H1 (cell line): ENCODE data around the gene PTPRT. TPM values are rescaled to one million over a fixed set of nuclear protein-coding genes. Genes with fewer than 3 reads are reported as not detected.

ENCODE experiments used
- CTCF ChIA-PET: fragments of 300-600 bp; sonication (Branson Sonifier 250); formaldehyde crosslinking; loops from one replicate; lab custom pipeline; 2021; ENCODE audit not compliant: partially characterized antibody; lab: Charles Lee
- POLR2A ChIA-PET: fragments of 300-600 bp; sonication (Branson Sonifier 250); formaldehyde crosslinking; loops from one replicate; lab custom pipeline; 2021; ENCODE audit warnings: inconsistent platforms; ENCODE audit not compliant: partially characterized antibody; lab: Charles Lee
- DNase-seq, 2 experiments: peaks; one replicate each; pipeline versions ENCODE4 v3.0.0 to v3.0.0-alpha.2; 2010 to 2022; ENCODE audit warnings: low spot score in 2 of 2, low read depth in 1 of 2, mixed read lengths in 1 of 2
- FAIRE-seq: peaks from 2 replicates; lab custom pipeline; 2011; peaks lifted over from hg19 to GRCh38; lab: Jason Lieb, UNC
- H2AFZ ChIP-seq: 2 replicates; pipeline ENCODE4 v1.8.1; 2012; ENCODE audit warnings: low read length, inconsistent platforms
- H2AK5ac ChIP-seq: 2 replicates; pipeline ENCODE4 v1.6.1; 2013; ENCODE audit warnings: low read depth, low read length
- H2BK120ac ChIP-seq: replicated peaks from 2 replicates; pipeline ENCODE3; 2013; ENCODE audit warnings: low read depth, low read length, inconsistent platforms
- H2BK12ac ChIP-seq: 2 replicates; pipeline ENCODE4 v1.6.1; 2013; ENCODE audit warnings: low read depth, low read length
- H2BK15ac ChIP-seq: 2 replicates; pipeline ENCODE4 v1.6.1; 2013; ENCODE audit warnings: low read length
- H2BK20ac ChIP-seq: 2 replicates; pipeline ENCODE4 v1.6.1; 2013; ENCODE audit warnings: low read length
- H2BK5ac ChIP-seq: 2 replicates; pipeline ENCODE4 v1.6.1; 2013; ENCODE audit warnings: low read depth, low read length
- H3K14ac ChIP-seq: 2 replicates; pipeline ENCODE4 v1.6.1; 2013; ENCODE audit warnings: inconsistent platforms; ENCODE audit not compliant: insufficient read length
- H3K18ac ChIP-seq: 2 replicates; pipeline ENCODE4 v1.6.1; 2013; ENCODE audit warnings: low read length; ENCODE audit errors: extremely low read depth
- H3K23ac ChIP-seq: 2 replicates; pipeline ENCODE4 v1.6.1; 2013; ENCODE audit warnings: inconsistent platforms; ENCODE audit not compliant: insufficient read length
- H3K23me2 ChIP-seq: 2 replicates; pipeline ENCODE4 v1.6.1; 2013; ENCODE audit warnings: low read depth, low read length
- H3K27ac ChIP-seq: 2 replicates; pipeline ENCODE4 v1.6.1; 2011; ENCODE audit warnings: low read depth, low read length, inconsistent platforms
- H3K27me3 ChIP-seq, 4 experiments: replicated peaks in 1 of 4; 1 replicate in 1 of 4; 2 replicates in 3 of 4; pipeline versions ENCODE4 v1.6.1 to v1.8.1; 2011 to 2013; ENCODE audit warnings: low read length in 3 of 4, mild to moderate bottlenecking in 3 of 4, inconsistent platforms in 2 of 4, mixed read lengths in 2 of 4, moderate library complexity in 1 of 4; ENCODE audit not compliant: control insufficient read depth in 3 of 4, insufficient read depth in 3 of 4; ENCODE audit errors: extremely low read depth in 1 of 4
- H3K36me3 ChIP-seq, 4 experiments: 2 replicates each; pipeline versions ENCODE4 v1.6.1 to v1.8.1; 2011 to 2013; ENCODE audit warnings: mild to moderate bottlenecking in 4 of 4, low read length in 3 of 4, moderate library complexity in 2 of 4, control low read depth in 1 of 4, inconsistent platforms in 1 of 4; ENCODE audit not compliant: insufficient read depth in 4 of 4, control insufficient read depth in 2 of 4
- H3K4ac ChIP-seq: replicated peaks from 2 replicates; pipeline ENCODE3; 2013; ENCODE audit warnings: low read length, low read depth, mixed read lengths, inconsistent platforms; ENCODE audit not compliant: insufficient read length
- H3K4me1 ChIP-seq, 4 experiments: replicated peaks in 1 of 4; 1 replicate in 1 of 4; 2 replicates in 3 of 4; pipeline versions ENCODE4 v1.6.1 to v1.8.1; 2011 to 2013; ENCODE audit warnings: low read length in 3 of 4, inconsistent platforms in 2 of 4, mixed read lengths in 1 of 4; ENCODE audit not compliant: insufficient read depth in 4 of 4, control insufficient read depth in 3 of 4
- H3K4me2 ChIP-seq, 2 experiments: 2 replicates each; pipeline versions ENCODE4 v1.6.1 to v1.8.1; 2011 to 2013; ENCODE audit warnings: low read depth in 2 of 2, low read length in 2 of 2, control low read depth in 1 of 2, inconsistent platforms in 1 of 2, mild to moderate bottlenecking in 1 of 2; ENCODE audit not compliant: insufficient read depth in 1 of 2
- H3K4me3 ChIP-seq, 4 experiments: fragments of 200-600, 300-600 bp in 1 of 4; sonication (generic), shearing (Covaris generic), sonication (Bioruptor Twin) in 1 of 4; 2 replicates each; pipeline versions ENCODE4 v1.5.1 to v1.8.1; 2011 to 2016; ENCODE audit warnings: low read length in 4 of 4, low read depth in 3 of 4, control low read depth in 2 of 4, inconsistent platforms in 2 of 4, mild to moderate bottlenecking in 2 of 4, mixed read lengths in 1 of 4, moderate library complexity in 1 of 4; ENCODE audit not compliant: insufficient read depth in 2 of 4; ENCODE audit errors: extremely low read depth in 1 of 4
- H3K56ac ChIP-seq: replicated peaks from 2 replicates; pipeline ENCODE3; 2013; ENCODE audit warnings: low read depth, mild to moderate bottlenecking, mixed read lengths, low read length, inconsistent platforms; ENCODE audit not compliant: insufficient read length
- H3K79me1 ChIP-seq: 2 replicates; pipeline ENCODE4 v1.6.1; 2013; ENCODE audit warnings: low read depth, low read length, control low read depth
- H3K79me2 ChIP-seq, 2 experiments: 2 replicates each; pipeline versions ENCODE4 v1.6.1 to v1.8.1; 2012 to 2013; ENCODE audit warnings: low read length in 2 of 2, mild to moderate bottlenecking in 2 of 2, inconsistent platforms in 1 of 2; ENCODE audit not compliant: insufficient read depth in 2 of 2, control insufficient read depth in 1 of 2
- H3K9ac ChIP-seq, 4 experiments: replicated peaks in 1 of 4; 1 replicate in 1 of 4; 2 replicates in 3 of 4; pipeline versions ENCODE4 v1.6.1 to v1.8.1; 2011 to 2013; ENCODE audit warnings: low read depth in 3 of 4, low read length in 3 of 4, control low read depth in 2 of 4, mild to moderate bottlenecking in 2 of 4, moderate library complexity in 2 of 4, inconsistent platforms in 1 of 4; ENCODE audit errors: extremely low read depth in 1 of 4
- H3K9me3 ChIP-seq, 2 experiments: 2 replicates each; pipeline versions ENCODE4 v1.6.1 to v1.8.1; 2012 to 2013; ENCODE audit warnings: mild to moderate bottlenecking in 2 of 2, moderate library complexity in 2 of 2, control low read depth in 1 of 2, inconsistent platforms in 1 of 2, low read depth in 1 of 2, low read length in 1 of 2, mixed read lengths in 1 of 2; ENCODE audit not compliant: insufficient read depth in 2 of 2
- H4K20me1 ChIP-seq, 2 experiments: replicated peaks in 1 of 2; 2 replicates each; pipeline versions ENCODE3 to v1.8.1; 2011 to 2013; ENCODE audit warnings: inconsistent platforms in 2 of 2, low read length in 2 of 2, mild to moderate bottlenecking in 1 of 2; ENCODE audit not compliant: insufficient read depth in 2 of 2, control insufficient read depth in 1 of 2
- H4K5ac ChIP-seq: 2 replicates; pipeline ENCODE4 v1.6.1; 2013; ENCODE audit warnings: low read length, low read depth, mixed read lengths, inconsistent platforms; ENCODE audit not compliant: insufficient read length
- H4K8ac ChIP-seq: 2 replicates; pipeline ENCODE4 v1.8.0; 2013; ENCODE audit warnings: mild to moderate bottlenecking, moderate library complexity, low read length, inconsistent platforms; ENCODE audit not compliant: insufficient read depth; ENCODE audit errors: extremely low read depth
- H4K91ac ChIP-seq: replicated peaks from 2 replicates; pipeline ENCODE3; 2013; ENCODE audit warnings: low read length, mixed read lengths, inconsistent platforms; ENCODE audit not compliant: insufficient read length
- GABPA ChIP-seq: IDR thresholded peaks from 2 replicates; pipeline ENCODE4 v1.6.1; 2011; ENCODE audit warnings: mild to moderate bottlenecking, low read length, moderate library complexity, borderline replicate concordance; ENCODE audit not compliant: insufficient read depth
- JUN ChIP-seq: IDR thresholded peaks from 2 replicates; pipeline ENCODE4 v1.6.1; 2011; ENCODE audit warnings: low read depth, mild to moderate bottlenecking, improper control_type of control experiment, low read length
- KDM1A ChIP-seq: fragments of 200-600, 300-600 bp; sonication (generic); IDR thresholded peaks from 2 replicates; pipeline ENCODE4 v1.7.1; 2016; ENCODE audit warnings: mild to moderate bottlenecking, low read length, borderline replicate concordance
- PHF8 ChIP-seq: fragments of 200-600 bp; sonication (generic); conservative IDR thresholded peaks from 2 replicates; pipeline ENCODE4 v1.7.1; 2012; ENCODE audit warnings: low read depth, mild to moderate bottlenecking, inconsistent platforms, low read length, moderate library complexity
- POU5F1 ChIP-seq: IDR thresholded peaks from 2 replicates; pipeline ENCODE4 v1.6.1; 2011; ENCODE audit warnings: low read depth, mild to moderate bottlenecking, low read length, moderate library complexity
- SP2 ChIP-seq: IDR thresholded peaks from 2 replicates; pipeline ENCODE4 v1.6.1; 2012; ENCODE audit warnings: mild to moderate bottlenecking, low read length, inconsistent platforms
- SP4 ChIP-seq: IDR thresholded peaks from 2 replicates; pipeline ENCODE4 v1.6.1; 2012; ENCODE audit warnings: low read length, inconsistent platforms
- SUZ12 ChIP-seq: fragments of 200-600 bp; sonication (generic); IDR thresholded peaks from 2 replicates; pipeline ENCODE4 v1.6.1; 2012; ENCODE audit warnings: mild to moderate bottlenecking, inconsistent platforms, low read length, moderate library complexity, mixed read lengths
- TAF7 ChIP-seq: optimal IDR thresholded peaks from 2 replicates; pipeline ENCODE3; 2011; ENCODE audit warnings: low read depth, mild to moderate bottlenecking, inconsistent platforms, low read length, moderate library complexity, borderline replicate concordance
- YY1 ChIP-seq: IDR thresholded peaks from 2 replicates; pipeline ENCODE4 v1.6.1; 2011; ENCODE audit warnings: low read depth, mild to moderate bottlenecking, low read length
- ZNF274 ChIP-seq: IDR thresholded peaks from 2 replicates; pipeline ENCODE4 v1.7.0; 2012; ENCODE audit warnings: low read length, borderline replicate concordance; ENCODE audit errors: extremely low read depth
- WGBS, 2 experiments: shearing (Covaris generic) in 1 of 2; methylation state at CpG; one replicate each; pipeline versions ENCODE4 v1.1.6 to v1.1.7; 2013 to 2015; ENCODE audit warnings: low lambda C conversion rate in 2 of 2, mixed read lengths in 2 of 2, inconsistent platforms in 1 of 2, low coverage in 1 of 2, missing lambda C conversion rate in 1 of 2; ENCODE audit not compliant: insufficient replicate concordance in 2 of 2, insufficient coverage in 1 of 2, insufficient read length in 1 of 2; ENCODE audit errors: extremely low coverage in 1 of 2, missing lambda C conversion rate in 1 of 2; 5-methylcytosine and 5-hydroxymethylcytosine counted together
- polyA plus RNA-seq, 7 experiments: library from polyadenylated mRNA; depleted of rRNA in 3 of 7; stranded (reverse) in 5 of 7; unstranded in 2 of 7; fragments of >200 nt in 5 of 7; fragments of 200-250 nt in 2 of 7; gene quantifications; 1 replicate in 5 of 7; 2 replicates in 1 of 7; 4 replicates in 1 of 7; pipeline versions ENCODE4 v1.2.1 to v1.2.3, GENCODE V29; 2011 to 2013; ENCODE audit warnings: missing spikeins in 2 of 7, mixed read lengths in 2 of 7
- total RNA-seq: library from RNA; stranded (reverse); fragmentation: NEBNext Ultra II Directional; extraction: Animal tissue kit (Norgen Biotek cat#: 25700); gene quantifications from 2 replicates; pipeline ENCODE4 v1.2.1, GENCODE V29; 2021

The PTPRT gene
- total and polyA plus RNA-seq, 2 of the 8 experiments (the other 6 are each of a cell fraction or from before 2014, with no cell fraction given): 0.33 to 1.8 TPM

DNA sequence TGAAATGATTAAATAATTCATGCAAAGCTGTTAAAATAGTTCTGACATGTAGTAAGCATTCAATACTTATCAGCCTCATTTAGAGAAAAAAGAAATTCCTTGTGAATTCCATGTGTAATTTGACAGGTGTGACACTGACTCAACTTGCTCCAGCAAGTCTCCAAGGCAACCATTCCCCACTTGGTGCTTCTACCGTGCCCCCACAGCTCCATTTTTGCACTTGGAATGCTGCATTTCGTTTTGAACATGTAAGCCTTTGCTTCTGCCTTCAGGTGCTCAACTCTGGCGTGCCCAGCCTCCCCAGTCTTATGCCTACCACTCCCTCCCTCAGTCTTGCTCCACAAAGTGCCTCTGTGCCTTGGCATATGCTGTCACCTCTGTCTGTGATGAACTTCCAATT, 810.9 kb downstream of the PTPRT start:
- Histone ChIP-seq H2BK15ac (no peak overlapping the region), H2BK120ac (no peak overlapping the region), H4K5ac (no peak overlapping the region), H3K18ac (no peak overlapping the region), H3K79me1 (no peaks in the 10 kb centered on the region), H3K79me2 (no peaks in the 10 kb centered on the region), H3K56ac (no peak overlapping the region), H3K14ac (no peak overlapping the region), H3K9ac (no peak overlapping the region), H3K4ac (no peak overlapping the region), H3K23me2 (no peaks in the 10 kb centered on the region; the same call in 1 of the 2 replicates), H3K4me2 (no peak overlapping the region), H4K20me1 (no peaks in the 10 kb centered on the region), H3K27me3 (no peaks in the 10 kb centered on the region), H2BK12ac (no peak overlapping the region), H3K36me3 (no peaks in the 10 kb centered on the region), H3K27ac (no peak overlapping the region), H3K9me3 (no peaks in the 10 kb centered on the region), H2BK20ac (no peak overlapping the region), H2AK5ac (no peak overlapping the region), H2BK5ac (no peak overlapping the region), H3K4me1 (peaks cover 0 to 5% (median 1%) of the 10 kb centered on the region in 4 experiments; a peak in 1 of 7 replicates), H3K4me3 (no peak overlapping the region), H4K8ac (no peak overlapping the region), H2AFZ (no peak overlapping the region), H4K91ac (peak overlapping the region; percentile 52), H3K23ac (no peak overlapping the region)
- FAIRE-seq (no peak), DNase-seq (no peak)
- ChIA-PET CTCF (interaction anchor here (0.7 to 1.7 kb wide), 3 partner anchors 19 to 811 kb away, joined by 3 to 5 read pairs (median 3); partner anchors contain the start of gene PTPRT), POLR2A (no interaction called here)
- TF ChIP-seq POU5F1 (no peak), TAF7 (no peak), KDM1A (no peak), JUN (no peak), GABPA (no peak), PHF8 (no peak), SP2 (no peak), YY1 (no peak), SP4 (no peak), ZNF274 (no peak), SUZ12 (no peak)
- 79% methylated on average over 3 of the region's 3 CpGs; no CpG with 5 or more reads in 1 of the 2 experiments for WGBS, 2 experiments
